PFSK-1 (cell line): ENCODE results near the gene LMO3.

Experiments
- FOXP2 ChIP-seq: optimal IDR thresholded peaks from 2 replicates; pipeline ENCODE3; 2011; ENCODE audit warnings: borderline replicate concordance, control low read depth, inconsistent platforms; ENCODE audit not compliant: insufficient read depth; ENCODE audit errors: extremely low read length, extremely low read depth
- POLR2AphosphoS5 ChIP-seq: IDR thresholded peaks from 2 replicates; pipeline ENCODE4 v1.6.1; 2012; ENCODE audit warnings: low read depth, mild to moderate bottlenecking, control low read depth, low read length, moderate library complexity
- REST ChIP-seq, 2 experiments: IDR thresholded peaks; 2 replicates each; pipeline versions ENCODE4 v1.6.1 to v1.8.0; 2011 to 2012; ENCODE audit warnings: low read depth in 2 of 2, low read length in 2 of 2, control low read depth in 1 of 2, inconsistent platforms in 1 of 2, mild to moderate bottlenecking in 1 of 2, moderate library complexity in 1 of 2; ENCODE audit not compliant: insufficient read depth in 1 of 2
- SIN3A ChIP-seq: IDR thresholded peaks from 2 replicates; pipeline ENCODE4 v1.6.1; 2012; ENCODE audit warnings: mild to moderate bottlenecking, low read length, moderate library complexity, borderline replicate concordance; ENCODE audit not compliant: insufficient read depth
- TAF1 ChIP-seq: IDR thresholded peaks from 2 replicates; pipeline ENCODE4 v1.6.1; 2012; ENCODE audit warnings: low read length, control low read depth, borderline replicate concordance; ENCODE audit not compliant: insufficient read depth

Gene LMO3

GRCh38 chr12:16610743-16611142 is 4.8 kb upstream of the LMO3 start:
- TF ChIP-seq POLR2AphosphoS5: no peak
- no peak for TF ChIP-seq SIN3A
- no peak for TF ChIP-seq FOXP2
- TF ChIP-seq REST (IDR thresholded peaks at IDR 0.05; ENCODE audit: insufficient read depth in 1 of 2, low read depth in 2 of 2, low read length in 2 of 2): no peak
- TF ChIP-seq TAF1: no peak

- TF ChIP-seq FOXP2: no peak
- no peak for TF ChIP-seq REST (IDR thresholded peaks at IDR 0.05; ENCODE audit: insufficient read depth in 1 of 2, low read depth in 2 of 2, low read length in 2 of 2)
- no peak for TF ChIP-seq POLR2AphosphoS5
- no peak for TF ChIP-seq TAF1
- TF ChIP-seq SIN3A: no peak
Measured at GRCh38 chr12:16610001-16610585, 4.1 kb upstream of the LMO3 start.

DNA sequence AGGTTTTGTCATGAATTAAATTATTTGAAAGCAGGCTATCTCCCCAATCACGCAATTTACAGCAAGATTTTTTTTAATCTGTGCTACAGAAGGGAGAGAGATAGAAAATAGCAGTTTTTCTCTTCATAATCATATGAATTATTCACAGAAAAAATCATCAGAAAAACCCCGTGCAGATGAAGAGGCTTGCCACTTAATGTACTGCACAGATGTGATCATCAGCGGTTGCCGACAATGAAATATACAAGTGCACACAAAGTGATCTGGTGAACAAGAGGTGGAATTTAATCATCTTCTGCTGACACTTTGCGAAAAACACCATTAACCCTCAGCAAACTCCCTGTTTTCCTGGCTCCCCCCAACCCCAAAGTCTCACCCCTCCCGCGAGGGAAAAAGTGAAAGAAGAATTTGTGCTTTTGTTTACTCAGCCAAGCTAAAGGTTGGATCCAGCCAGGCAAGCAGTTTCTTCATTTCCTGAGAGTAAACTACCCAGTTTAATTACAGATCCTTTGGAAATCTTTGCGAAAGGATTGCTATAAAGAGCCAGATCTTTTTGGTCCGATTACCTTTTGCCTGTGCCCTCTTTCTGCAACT is 3.1 kb upstream of the LMO3 start:
- TF ChIP-seq FOXP2: no peak
- no peak for TF ChIP-seq SIN3A

DNA sequence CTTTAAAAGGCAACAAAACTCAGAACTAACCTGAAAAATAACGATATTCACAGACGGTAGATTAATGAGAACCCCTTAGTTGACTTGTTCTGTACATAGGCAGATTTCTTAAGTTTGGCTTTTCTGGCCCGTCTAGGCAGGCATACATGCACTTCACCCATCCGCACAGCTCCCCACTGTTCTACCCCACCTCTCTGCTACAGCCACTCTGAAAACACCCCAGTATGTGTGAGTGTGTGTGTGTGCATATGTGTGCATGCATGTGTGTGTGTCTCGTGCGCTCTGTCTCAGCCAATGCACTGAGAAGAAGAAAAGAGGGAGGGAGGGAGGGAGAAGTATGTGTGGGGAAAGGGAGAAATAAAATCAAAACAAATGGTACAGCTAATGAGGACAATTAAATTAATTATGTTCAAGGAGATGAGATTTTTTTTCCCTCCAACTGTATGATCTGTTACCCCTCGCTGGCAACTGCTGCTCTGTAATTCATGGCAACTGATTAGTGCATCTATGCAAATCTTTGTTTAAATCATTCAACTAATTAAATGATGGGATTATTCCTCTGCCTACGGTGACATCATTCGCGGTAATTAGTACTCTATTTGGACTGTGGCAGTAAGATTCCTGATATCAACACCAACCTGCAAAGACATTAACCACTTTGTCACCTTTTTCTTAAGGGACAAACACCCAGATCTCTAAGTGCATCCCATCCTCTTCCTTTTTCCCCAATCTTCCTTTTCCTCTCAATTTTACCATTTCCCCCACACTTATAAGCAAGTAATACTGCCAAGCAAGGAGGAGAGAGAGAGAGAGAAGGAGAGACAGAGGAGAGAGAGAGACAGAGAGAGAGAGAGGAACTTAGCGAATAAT is 2.2 kb upstream of the LMO3 start:
- TF ChIP-seq POLR2AphosphoS5 (no peak), FOXP2 (no peak), SIN3A (no peak), REST (IDR thresholded peaks at IDR 0.05; ENCODE audit: insufficient read depth in 1 of 2, low read depth in 2 of 2, low read length in 2 of 2) (no peak)

GRCh38 chr12:16606991-16607390 is 1.0 kb upstream of the LMO3 start:
- TF ChIP-seq REST (IDR thresholded peaks at IDR 0.05; ENCODE audit: insufficient read depth in 1 of 2, low read depth in 2 of 2, low read length in 2 of 2) (no peak), TAF1 (no peak), FOXP2 (no peak), POLR2AphosphoS5 (no peak), SIN3A (no peak)
